GM12864 (cell line): Measurements from ENCODE around the gene UGGT1.
"Not testable (repeated sequence)": the region's sequence is repeated elsewhere in the genome, so short reads cannot be mapped to it uniquely, and the experiment has no call there.

ENCODE experiments used
- DNase-seq: peaks from one replicate; pipeline ENCODE4 v3.0.0-alpha.2; 2011; ENCODE audit warnings: low read depth
- H3K4me3 ChIP-seq: 2 replicates; pipeline ENCODE4 v1.5.1; 2011; ENCODE audit warnings: mild to moderate bottlenecking, low read depth, low read length, control low read depth
- TF ChIP-seq, protein P1 (sequence below): IDR thresholded peaks from 2 replicates; pipeline ENCODE4 v1.5.1; 2011; ENCODE audit warnings: low read depth, mild to moderate bottlenecking, moderate library complexity, low read length, control low read depth, inconsistent platforms; ENCODE audit errors: missing control alignments

The UGGT1 gene

DNA sequence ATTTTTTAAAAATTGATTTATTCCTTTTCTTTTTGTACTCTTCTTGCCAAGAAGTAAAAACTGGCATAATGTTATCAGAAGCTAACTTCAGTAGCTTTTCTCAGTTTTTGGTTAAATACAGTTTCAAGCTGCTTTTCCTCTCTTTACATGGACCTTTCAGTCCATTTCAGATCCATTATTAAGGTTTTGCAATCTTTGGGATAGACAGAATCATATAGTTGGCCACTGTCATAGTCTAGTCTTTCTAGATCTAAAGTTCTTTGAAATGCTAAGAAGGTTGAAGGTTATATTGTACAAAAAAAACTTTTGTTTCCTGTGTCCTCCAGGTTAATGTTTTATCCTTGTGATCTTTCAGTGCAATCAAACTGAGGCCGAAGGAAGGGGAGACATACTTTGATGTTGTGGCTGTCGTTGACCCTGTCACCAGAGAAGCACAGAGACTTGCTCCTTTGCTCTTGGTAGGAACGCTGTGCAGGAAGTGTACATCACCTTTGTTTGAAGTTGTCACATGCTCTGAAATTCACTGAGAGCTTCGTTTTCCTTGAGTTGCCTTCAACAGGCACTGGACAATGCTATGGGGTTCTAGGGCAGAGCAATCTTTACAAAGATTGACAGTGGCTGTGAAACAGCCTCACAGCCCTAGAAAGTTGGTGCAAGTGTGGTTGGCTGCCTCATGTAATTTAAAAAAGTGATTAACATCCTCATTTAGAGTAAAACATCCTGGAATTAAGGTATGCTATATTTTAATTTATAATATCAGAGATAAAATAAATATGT lies 79.1 kb downstream of the UGGT1 start:
- TF ChIP-seq, protein P1, sequence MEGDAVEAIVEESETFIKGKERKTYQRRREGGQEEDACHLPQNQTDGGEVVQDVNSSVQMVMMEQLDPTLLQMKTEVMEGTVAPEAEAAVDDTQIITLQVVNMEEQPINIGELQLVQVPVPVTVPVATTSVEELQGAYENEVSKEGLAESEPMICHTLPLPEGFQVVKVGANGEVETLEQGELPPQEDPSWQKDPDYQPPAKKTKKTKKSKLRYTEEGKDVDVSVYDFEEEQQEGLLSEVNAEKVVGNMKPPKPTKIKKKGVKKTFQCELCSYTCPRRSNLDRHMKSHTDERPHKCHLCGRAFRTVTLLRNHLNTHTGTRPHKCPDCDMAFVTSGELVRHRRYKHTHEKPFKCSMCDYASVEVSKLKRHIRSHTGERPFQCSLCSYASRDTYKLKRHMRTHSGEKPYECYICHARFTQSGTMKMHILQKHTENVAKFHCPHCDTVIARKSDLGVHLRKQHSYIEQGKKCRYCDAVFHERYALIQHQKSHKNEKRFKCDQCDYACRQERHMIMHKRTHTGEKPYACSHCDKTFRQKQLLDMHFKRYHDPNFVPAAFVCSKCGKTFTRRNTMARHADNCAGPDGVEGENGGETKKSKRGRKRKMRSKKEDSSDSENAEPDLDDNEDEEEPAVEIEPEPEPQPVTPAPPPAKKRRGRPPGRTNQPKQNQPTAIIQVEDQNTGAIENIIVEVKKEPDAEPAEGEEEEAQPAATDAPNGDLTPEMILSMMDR, result no peak
- H3K4me3 ChIP-seq, result no peak overlapping the region
- no peak for DNase-seq

DNA sequence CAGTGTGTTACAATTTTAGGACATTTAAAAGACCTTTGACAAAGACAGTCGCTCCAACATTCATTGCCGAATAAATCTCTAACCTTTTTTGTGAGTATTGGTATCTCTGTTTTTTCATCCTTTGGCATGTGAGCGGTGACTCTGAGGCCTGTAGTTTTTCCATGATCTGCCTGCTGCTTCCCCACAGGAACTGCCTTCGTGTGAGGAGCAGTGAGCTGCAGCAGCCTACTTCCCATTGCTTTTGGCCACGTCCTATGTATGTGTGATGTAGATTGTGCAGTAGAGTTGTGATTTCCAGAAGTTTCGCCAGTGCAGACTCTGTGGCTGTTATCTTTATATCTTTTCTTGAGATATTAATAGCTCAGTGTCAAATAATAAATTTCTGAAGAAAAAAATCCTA lies 79.8 kb downstream of the UGGT1 start:
- DNase-seq, result no peak
- TF ChIP-seq, protein P1, result no peak
- H3K4me3 ChIP-seq, result no peak overlapping the region

DNA sequence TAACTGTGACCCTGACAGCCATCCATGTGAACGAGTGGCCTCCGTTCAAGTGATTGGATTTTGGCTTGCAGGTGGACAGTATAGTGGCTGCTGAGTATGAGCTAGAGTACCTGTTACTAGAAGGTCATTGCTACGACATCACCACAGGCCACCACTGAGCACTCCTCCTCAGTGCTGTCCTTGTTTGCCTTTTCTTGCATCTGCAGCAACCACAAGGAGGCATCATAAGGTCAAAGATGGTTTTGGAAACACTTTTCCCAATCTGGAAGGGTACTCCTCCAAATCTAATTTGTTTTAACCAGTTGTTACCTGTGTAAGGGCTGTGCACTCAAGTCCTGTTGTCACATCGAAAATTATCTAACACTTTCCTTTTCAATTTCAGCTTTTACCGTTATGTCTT lies 81.2 kb downstream of the UGGT1 start:
- no peak for DNase-seq
- TF ChIP-seq, protein P1, result peak; percentile 13
- no peak overlapping the region for H3K4me3 ChIP-seq

DNA sequence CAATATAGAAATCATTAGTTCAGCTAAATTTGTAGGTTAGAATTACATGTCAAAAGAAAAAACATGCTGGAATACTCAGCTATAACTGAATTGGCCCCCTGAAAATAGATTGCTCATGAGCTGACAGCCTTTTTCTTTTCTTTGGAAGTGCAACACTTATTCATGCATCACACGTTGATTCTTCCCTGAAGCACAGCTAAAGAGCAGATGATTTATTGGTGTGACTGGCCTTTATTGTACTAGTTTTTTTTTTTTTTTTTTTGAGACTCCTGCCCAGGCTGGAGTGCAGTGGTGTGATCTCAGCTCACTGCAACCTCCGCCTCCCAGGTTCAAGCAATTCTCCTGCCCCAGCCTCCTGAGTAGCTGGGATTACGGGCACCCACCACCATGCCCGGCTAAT lies 83.1 kb downstream of the UGGT1 start:
- not testable (repeated sequence) for H3K4me3 ChIP-seq, DNase-seq

DNA sequence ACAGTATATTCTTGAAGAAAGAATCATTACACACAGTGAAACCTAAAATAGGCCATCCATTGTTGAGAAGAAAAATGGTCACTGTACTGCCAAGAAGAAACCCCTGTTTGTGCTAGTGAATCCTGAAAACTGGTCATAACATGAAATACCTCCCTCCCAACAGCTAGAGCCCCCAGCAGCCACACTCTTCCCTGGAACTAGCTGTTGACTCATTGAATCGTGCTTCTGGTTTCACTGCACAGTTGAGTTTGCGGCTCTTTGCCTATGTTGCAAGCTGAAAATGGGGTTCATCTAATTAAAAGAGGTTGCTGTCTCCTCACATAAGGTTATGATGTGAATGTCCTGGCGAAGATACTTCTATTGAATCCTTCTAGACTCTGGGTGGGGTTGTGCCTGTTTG lies 86.3 kb downstream of the UGGT1 start:
- TF ChIP-seq, protein P1, result no peak
- no peak overlapping the region for H3K4me3 ChIP-seq
- no peak for DNase-seq

DNA sequence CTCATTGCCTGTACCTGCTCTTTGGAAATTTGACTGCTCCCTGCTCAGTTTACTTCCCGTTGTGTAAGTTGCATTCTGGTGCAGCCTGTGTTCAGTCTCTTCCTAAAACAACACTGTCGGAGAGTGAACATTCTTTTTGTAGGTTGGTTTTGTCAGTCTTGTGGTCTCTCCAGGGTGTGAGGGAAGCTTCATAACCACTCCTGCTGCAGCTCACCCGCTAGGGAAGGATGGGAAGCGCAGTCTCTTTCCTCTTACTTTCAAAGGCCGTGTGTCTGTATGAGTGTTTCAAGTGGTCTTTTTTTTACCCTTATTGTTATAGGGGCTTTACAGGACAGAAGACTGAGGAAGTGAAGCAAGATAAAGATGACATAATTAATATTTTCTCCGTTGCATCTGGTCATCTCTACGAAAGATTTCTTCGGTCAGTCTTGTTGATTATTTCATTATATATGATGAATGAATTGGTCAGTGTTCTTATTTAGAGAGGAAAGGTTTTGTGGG lies 87.2 kb downstream of the UGGT1 start:
- TF ChIP-seq, protein P1, result no peak
- no peak overlapping the region for H3K4me3 ChIP-seq
- no peak for DNase-seq

DNA sequence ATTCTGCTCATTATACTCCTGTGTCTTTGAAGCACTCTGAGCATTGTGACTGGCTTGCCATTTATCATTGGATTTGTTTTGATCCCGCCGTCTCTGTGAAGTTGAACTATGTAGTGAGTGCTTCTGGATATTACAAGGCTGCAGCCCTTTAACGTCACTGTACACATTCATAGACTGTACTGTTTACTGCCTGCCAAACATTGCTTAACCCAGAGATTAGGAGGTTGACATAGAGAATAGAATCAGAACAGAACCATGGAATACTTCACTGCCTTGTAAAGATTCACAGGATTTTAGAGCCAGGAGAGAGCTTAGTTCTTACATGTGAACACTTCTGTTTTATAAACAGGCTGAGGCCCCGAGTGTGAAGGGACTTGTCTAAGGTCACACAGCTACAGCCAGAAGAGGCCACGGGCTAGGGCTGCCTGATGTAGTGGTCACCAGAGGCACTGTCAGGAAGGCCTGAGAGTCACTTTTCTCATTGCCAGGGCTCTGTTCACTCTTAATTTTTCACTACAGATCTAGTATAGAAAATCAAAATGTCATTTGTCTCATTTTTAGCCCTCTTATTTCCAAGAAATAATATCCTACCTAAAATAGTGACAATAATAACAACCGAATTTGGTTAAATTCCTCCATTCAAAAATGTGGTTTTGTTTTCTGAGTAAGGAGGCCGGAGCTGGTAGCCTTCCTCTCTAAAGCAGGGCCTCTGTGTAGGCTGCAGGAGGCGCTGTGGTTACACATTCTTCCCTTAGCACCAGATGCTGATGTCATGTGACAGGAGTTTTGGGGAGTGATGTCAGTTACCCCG lies 87.9 kb downstream of the UGGT1 start:
- TF ChIP-seq, protein P1, result peak; percentile 61
- H3K4me3 ChIP-seq, result no peak overlapping the region
- DNase-seq, result peak; percentile 15
